B cell (primary cell): ENCODE results near the gene COL2A1. TPM values are rescaled to one million over a fixed set of nuclear protein-coding genes. Genes with fewer than 3 reads are reported as not detected.

Experiments used
- ATAC-seq: fragments of 200-7000 bp; cut with Tn5 transposase; one replicate; pipeline ENCODE4 v1.10.0; 2021; ENCODE audit warnings: low read depth, mild to moderate bottlenecking, moderate number of reproducible peaks, moderate library complexity
- CTCF ChIA-PET: fragments of 350-600 bp; sonication (Branson Sonifier 250); formaldehyde crosslinking; loops from one replicate; lab custom pipeline; 2021; ENCODE audit warnings: antibody characterized with exemption, inconsistent platforms; lab: Charles Lee
- POLR2A ChIA-PET: fragments of 350-600 bp; sonication (Branson Sonifier 250); formaldehyde crosslinking; loops from one replicate; lab custom pipeline; 2021; ENCODE audit warnings: antibody characterized with exemption; lab: Charles Lee
- DNase-seq: peaks from one replicate; pipeline ENCODE4 v3.0.0; 2013
- H2AFZ ChIP-seq: 2 replicates; pipeline ENCODE4 v1.6.1; 2012; ENCODE audit warnings: mild to moderate bottlenecking, low read depth, low read length; ENCODE audit not compliant: insufficient read depth, poor library complexity, severe bottlenecking
- H3K27ac ChIP-seq, 2 donors: 1 replicate in 1 of 2; 2 replicates in 1 of 2; pipeline ENCODE4 v1.5.1; 2012 to 2013; ENCODE audit warnings: low read length in 2 of 2, mild to moderate bottlenecking in 2 of 2, moderate library complexity in 1 of 2
- H3K27me3 ChIP-seq, 4 experiments: fragments of 200-600 bp in 1 of 4; sonication (generic) in 1 of 4; replicated peaks in 1 of 4; 1 replicate in 2 of 4; 2 replicates in 2 of 4; pipeline versions ENCODE4 v1.6.1 to v1.7.0; 2013 to 2016; ENCODE audit warnings: low read length in 3 of 4, mild to moderate bottlenecking in 2 of 4, mixed read lengths in 1 of 4, moderate library complexity in 1 of 4; ENCODE audit not compliant: insufficient read depth in 4 of 4, control insufficient read depth in 3 of 4; ENCODE audit errors: control extremely low read depth in 1 of 4
- H3K36me3 ChIP-seq, 2 experiments: replicated peaks in 1 of 2; 1 replicate in 1 of 2; 2 replicates in 1 of 2; pipeline versions ENCODE4 v1.6.1 to v1.7.1; 2013; ENCODE audit warnings: low read length in 1 of 2; ENCODE audit not compliant: insufficient read depth in 2 of 2, control insufficient read depth in 1 of 2; ENCODE audit errors: control extremely low read depth in 1 of 2, extremely low read depth in 1 of 2
- H3K4me1 ChIP-seq, 2 donors: fragments of 200-600 bp in 1 of 2; sonication (generic) in 1 of 2; 1 replicate in 1 of 2; 2 replicates in 1 of 2; pipeline versions ENCODE4 v1.5.1 to v1.6.1; 2013 to 2017; ENCODE audit warnings: low read length in 2 of 2; ENCODE audit not compliant: control insufficient read depth in 2 of 2, insufficient read depth in 2 of 2
- H3K4me2 ChIP-seq: replicated peaks from 2 replicates; pipeline ENCODE3; 2012; ENCODE audit warnings: mild to moderate bottlenecking, low read depth, low read length; ENCODE audit not compliant: poor library complexity, severe bottlenecking
- H3K4me3 ChIP-seq, 5 experiments: fragments of 200-600 bp in 1 of 5; sonication (generic) in 1 of 5; 1 replicate in 3 of 5; 2 replicates in 2 of 5; pipeline versions ENCODE4 v1.5.1 to v1.7.0; 2011 to 2016; ENCODE audit warnings: low read length in 4 of 5, mild to moderate bottlenecking in 4 of 5, low read depth in 2 of 5, control low read depth in 1 of 5, moderate library complexity in 1 of 5; ENCODE audit not compliant: insufficient read depth in 1 of 5; ENCODE audit errors: control extremely low read depth in 1 of 5, extremely low read depth in 1 of 5
- H3K79me2 ChIP-seq: fragments of 200-600 bp; sonication (generic); one replicate; pipeline ENCODE4 v1.6.0; 2016; ENCODE audit warnings: low read length; ENCODE audit not compliant: control insufficient read depth, insufficient read depth
- H3K9ac ChIP-seq: fragments of 200-600 bp; sonication (generic); 2 replicates; pipeline ENCODE4 v1.6.1; 2017; ENCODE audit warnings: mild to moderate bottlenecking, low read length, moderate library complexity
- H3K9me3 ChIP-seq, 3 donors: one replicate each; pipeline versions ENCODE4 v1.6.1 to v1.7.1; 2013; ENCODE audit warnings: low read length in 2 of 3; ENCODE audit not compliant: control insufficient read depth in 2 of 3, insufficient read depth in 1 of 3; ENCODE audit errors: control extremely low read depth in 1 of 3
- H4K20me1 ChIP-seq: 2 replicates; pipeline ENCODE4 v1.6.0; 2012; ENCODE audit warnings: mild to moderate bottlenecking, low read length; ENCODE audit not compliant: insufficient read depth, control insufficient read depth, poor library complexity, severe bottlenecking
- H3K27ac Mint-ChIP-seq: one replicate; pipeline ENCODE4 v1.8.0; 2021; ENCODE audit warnings: mixed read lengths
- H3K27me3 Mint-ChIP-seq: one replicate; pipeline ENCODE4 v1.8.0; 2021; ENCODE audit warnings: mixed read lengths
- H3K4me1 Mint-ChIP-seq: one replicate; pipeline ENCODE4 v1.8.0; 2021; ENCODE audit warnings: mixed read lengths
- H3K4me3 Mint-ChIP-seq: one replicate; pipeline ENCODE4 v1.8.0; 2021; ENCODE audit warnings: mixed read lengths
- H3K9me3 Mint-ChIP-seq: one replicate; pipeline ENCODE4 v1.8.0; 2022; ENCODE audit warnings: mixed read lengths; ENCODE audit not compliant: insufficient read depth
- EZH2 ChIP-seq: IDR thresholded peaks from 2 replicates; pipeline ENCODE4 v1.6.1; 2012; ENCODE audit warnings: borderline replicate concordance, low read depth, mild to moderate bottlenecking, moderate library complexity, low read length; ENCODE audit not compliant: insufficient read depth, poor library complexity, severe bottlenecking
- WGBS: methylation state at CpG from one replicate; pipeline ENCODE4 v1.1.5; 2013; ENCODE audit warnings: missing lambda C conversion rate; ENCODE audit not compliant: insufficient coverage; 5-methylcytosine and 5-hydroxymethylcytosine counted together
- intact Hi-C: fragments of 100-400 bp; cut with micrococcal nuclease; formaldehyde crosslinking; loops from one replicate; pipeline ENCODE4 v1.10.0; 2022
- polyA plus RNA-seq: library from polyadenylated mRNA; depleted of rRNA; stranded (reverse); fragments of >200 nt; gene quantifications from 2 replicates; pipeline ENCODE4 v1.2.3, GENCODE V29; 2012
- total RNA-seq, 2 donors: library from RNA; stranded (reverse); fragments of 120-200 nt in 1 of 2; gene quantifications; 1 replicate in 1 of 2; 2 replicates in 1 of 2; pipeline versions ENCODE4 v1.2.3 to v1.2.4, GENCODE V29; 2013 to 2022
- TF ChIP-seq, protein P1 (sequence below): fragments of 200-600 bp; IDR thresholded peaks from one replicate; pipeline ENCODE4 v1.8.0; 2022; ENCODE audit warnings: antibody characterized with exemption, mild to moderate bottlenecking

COL2A1 gene
- total and polyA plus RNA-seq, 2 donors (not counting 1 experiment from before 2014, with no cell fraction given) = not detected

DNA sequence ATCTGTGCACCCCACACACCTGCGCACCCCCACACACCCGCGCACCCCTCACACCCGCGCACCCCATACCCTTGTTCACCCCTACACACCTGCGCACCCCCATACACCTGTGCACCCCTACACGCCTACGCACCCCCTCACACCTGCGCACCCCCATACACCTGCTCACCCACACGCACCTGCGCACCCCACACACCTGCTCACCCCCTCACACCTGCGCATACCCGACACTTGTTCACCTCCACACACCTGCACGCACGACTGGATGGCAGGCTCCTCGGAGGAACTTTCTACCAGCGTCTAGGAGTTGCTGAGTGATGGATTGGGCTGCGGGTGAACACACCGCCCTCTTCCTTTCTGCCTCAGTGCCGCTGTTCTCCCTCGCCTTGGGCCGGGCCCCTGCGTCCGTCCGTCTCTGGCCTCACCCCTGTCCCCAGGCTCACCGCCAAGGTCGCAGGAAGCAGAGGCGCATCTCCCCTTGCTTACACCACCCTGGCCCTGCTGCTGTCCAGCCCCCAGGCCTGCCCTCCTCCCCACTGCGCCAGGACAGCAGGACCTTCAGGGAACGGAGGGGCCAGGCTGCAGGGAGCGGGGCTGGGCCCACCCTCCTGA, 61.6 kb downstream of the COL2A1 start:
- peaks cover 0 to 8% (median 4%) of the 10 kb centered on the region in 4 experiments for H3K27me3 ChIP-seq
- Mint-ChIP-seq H3K9me3 (no peaks in the 10 kb centered on the region), H3K27me3 (peaks cover 37% of the 10 kb centered on the region), H3K4me3 (no peak overlapping the region), H3K27ac (no peak overlapping the region), H3K4me1 (peaks cover 2% of the 10 kb centered on the region)
- TF ChIP-seq EZH2 = no peak
- TF ChIP-seq, protein P1, sequence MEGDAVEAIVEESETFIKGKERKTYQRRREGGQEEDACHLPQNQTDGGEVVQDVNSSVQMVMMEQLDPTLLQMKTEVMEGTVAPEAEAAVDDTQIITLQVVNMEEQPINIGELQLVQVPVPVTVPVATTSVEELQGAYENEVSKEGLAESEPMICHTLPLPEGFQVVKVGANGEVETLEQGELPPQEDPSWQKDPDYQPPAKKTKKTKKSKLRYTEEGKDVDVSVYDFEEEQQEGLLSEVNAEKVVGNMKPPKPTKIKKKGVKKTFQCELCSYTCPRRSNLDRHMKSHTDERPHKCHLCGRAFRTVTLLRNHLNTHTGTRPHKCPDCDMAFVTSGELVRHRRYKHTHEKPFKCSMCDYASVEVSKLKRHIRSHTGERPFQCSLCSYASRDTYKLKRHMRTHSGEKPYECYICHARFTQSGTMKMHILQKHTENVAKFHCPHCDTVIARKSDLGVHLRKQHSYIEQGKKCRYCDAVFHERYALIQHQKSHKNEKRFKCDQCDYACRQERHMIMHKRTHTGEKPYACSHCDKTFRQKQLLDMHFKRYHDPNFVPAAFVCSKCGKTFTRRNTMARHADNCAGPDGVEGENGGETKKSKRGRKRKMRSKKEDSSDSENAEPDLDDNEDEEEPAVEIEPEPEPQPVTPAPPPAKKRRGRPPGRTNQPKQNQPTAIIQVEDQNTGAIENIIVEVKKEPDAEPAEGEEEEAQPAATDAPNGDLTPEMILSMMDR = no peak
- ChIA-PET POLR2A (no interaction called here), CTCF (interaction anchor here (0.8 to 1.0 kb wide), 2 partner anchors 222 to 226 kb away, joined by 4 to 5 read pairs; no protein-coding TSS in a partner anchor)
- H3K4me1 ChIP-seq = peaks cover 0 to 4% of the 10 kb centered on the region in 2 donors
- H3K79me2 ChIP-seq = no peaks in the 10 kb centered on the region
- no peak overlapping the region for H3K9ac ChIP-seq
- no peak overlapping the region for H3K4me3 ChIP-seq
- H2AFZ ChIP-seq = no peak overlapping the region
- DNase-seq (no peak), ATAC-seq (no peak)
- H4K20me1 ChIP-seq = no peaks in the 10 kb centered on the region
- intact Hi-C loops = no loop called here
- no peak overlapping the region for H3K4me2 ChIP-seq
- no peak overlapping the region for H3K27ac ChIP-seq
- peaks cover 0 to 9% (median 0%) of the 10 kb centered on the region in 3 donors for H3K9me3 ChIP-seq
- no peaks in the 10 kb centered on the region for H3K36me3 ChIP-seq
- WGBS = 69% methylated on average over 18 of the region's 31 CpGs

DNA sequence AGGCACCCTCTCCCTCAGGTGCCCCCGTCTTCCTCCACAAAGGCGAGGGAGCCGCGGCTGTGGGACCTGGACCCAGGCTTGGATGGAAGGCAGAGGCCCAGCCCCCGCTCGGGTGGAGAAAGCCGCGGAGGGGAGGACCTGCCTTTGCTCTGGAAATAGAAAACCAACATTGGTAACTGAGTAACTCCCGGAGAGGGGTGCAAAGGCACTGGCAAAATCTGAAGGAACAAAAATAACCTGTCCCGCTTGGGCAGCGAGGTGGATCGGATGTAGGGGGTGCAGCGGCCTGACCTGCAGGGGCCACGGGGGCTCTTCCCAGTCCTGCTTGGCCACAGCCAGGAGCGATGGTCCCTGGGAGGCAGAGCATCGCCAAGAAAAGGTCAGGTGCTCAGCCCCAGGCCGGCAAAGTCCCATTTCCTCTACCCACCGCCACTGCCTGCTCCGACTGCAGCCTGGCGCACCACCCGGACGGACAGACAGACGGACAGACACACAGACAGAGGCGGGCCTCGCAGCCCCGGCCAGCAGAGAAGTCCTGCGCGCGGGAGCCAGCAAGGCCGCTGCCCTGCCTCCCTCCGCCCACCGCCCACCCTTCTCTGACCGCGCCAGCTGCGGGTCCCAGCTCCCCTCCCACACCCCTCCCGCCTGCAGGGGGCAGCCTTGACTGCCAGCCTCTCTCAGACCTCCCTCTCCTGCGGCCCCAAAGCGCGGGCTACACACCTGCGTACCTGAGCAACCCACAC, 62.2 kb downstream of the COL2A1 start:
- POLR2A ChIA-PET = no interaction called here
- no peaks in the 10 kb centered on the region for H4K20me1 ChIP-seq
- H3K9ac ChIP-seq = no peak overlapping the region
- no peaks in the 10 kb centered on the region for H3K9me3 Mint-ChIP-seq
- H2AFZ ChIP-seq = no peak overlapping the region
- peaks cover 0 to 8% (median 4%) of the 10 kb centered on the region in 4 experiments for H3K27me3 ChIP-seq
- TF ChIP-seq, protein P1 = peak; percentile 40
- TF ChIP-seq EZH2 = no peak
- peak; percentile 53 for ATAC-seq
- H3K4me1 ChIP-seq = peaks cover 0 to 4% of the 10 kb centered on the region in 2 donors
- WGBS = 53% methylated on average over 36 of the region's 40 CpGs
- peaks cover 2% of the 10 kb centered on the region for H3K4me1 Mint-ChIP-seq
- no peak overlapping the region for H3K27ac Mint-ChIP-seq
- H3K27me3 Mint-ChIP-seq = peaks cover 37% of the 10 kb centered on the region
- H3K9me3 ChIP-seq = peaks cover 0 to 9% (median 0%) of the 10 kb centered on the region in 3 donors
- H3K36me3 ChIP-seq = no peaks in the 10 kb centered on the region
- peak; percentile 66 for DNase-seq
- CTCF ChIA-PET = interaction anchor here (0.8 to 1.0 kb wide), 2 partner anchors 223 to 226 kb away, joined by 4 to 5 read pairs; no protein-coding TSS in a partner anchor
- H3K4me2 ChIP-seq = peak overlapping the region; percentile 22
- no peak overlapping the region for H3K4me3 Mint-ChIP-seq
- intact Hi-C loops = no loop called here
- no peak overlapping the region for H3K27ac ChIP-seq
- H3K4me3 ChIP-seq = no peak overlapping the region
- no peaks in the 10 kb centered on the region for H3K79me2 ChIP-seq
